Activated T-cell treated with anti-CD3 and anti-CD28 coated beads, Interleukin-2, amount 50 U/mL, for 72 hours (primary cell): Measurements from ENCODE around the gene S1PR1. TPM values are rescaled to one million over a fixed set of nuclear protein-coding genes. Genes with fewer than 3 reads are reported as not detected.
"Not testable (repeated sequence)": the region's sequence is repeated elsewhere in the genome, so short reads cannot be mapped to it uniquely, and the experiment has no call there.

Source experiments
- ATAC-seq, 2 donors: fragments of 150-1000 bp; cut with Tn5 transposase; replicated peaks in 1 of 2; 2 replicates each; pipeline ENCODE4 v1.10.0; 2021; ENCODE audit warnings: moderate library complexity in 2 of 2, mild to moderate bottlenecking in 1 of 2
- DNase-seq, 2 donors: peaks; one replicate each; pipeline ENCODE4 v3.0.0; 2021 to 2022; ENCODE audit warnings: mixed read lengths in 1 of 2
- H3K27ac Mint-ChIP-seq: one replicate; pipeline ENCODE4 v1.8.0; 2022; ENCODE audit warnings: mild to moderate bottlenecking, moderate library complexity, mixed read lengths
- H3K27me3 Mint-ChIP-seq: one replicate; pipeline ENCODE4 v1.8.0; 2022; ENCODE audit warnings: low read depth, mixed read lengths
- H3K36me3 Mint-ChIP-seq, 2 donors: one replicate each; pipeline ENCODE4 v1.8.0; 2022; ENCODE audit warnings: mixed read lengths in 2 of 2, mild to moderate bottlenecking in 1 of 2; ENCODE audit not compliant: insufficient read depth in 2 of 2
- H3K4me1 Mint-ChIP-seq: one replicate; pipeline ENCODE4 v1.8.0; 2022; ENCODE audit warnings: low read depth, mixed read lengths
- H3K4me3 Mint-ChIP-seq, 2 donors: one replicate each; pipeline ENCODE4 v1.8.0; 2022; ENCODE audit warnings: mild to moderate bottlenecking in 2 of 2, mixed read lengths in 2 of 2, moderate library complexity in 2 of 2
- H3K9me3 Mint-ChIP-seq, 2 donors: one replicate each; pipeline ENCODE4 v1.8.0; 2022; ENCODE audit warnings: mixed read lengths in 2 of 2
- total RNA-seq, 2 donors: library from RNA; stranded (reverse); gene quantifications; one replicate each; pipeline ENCODE4 v1.2.3, GENCODE V29; 2022

S1PR1 gene
- 100 to 1,000 TPM; 135 to 157 TPM for total RNA-seq

DNA sequence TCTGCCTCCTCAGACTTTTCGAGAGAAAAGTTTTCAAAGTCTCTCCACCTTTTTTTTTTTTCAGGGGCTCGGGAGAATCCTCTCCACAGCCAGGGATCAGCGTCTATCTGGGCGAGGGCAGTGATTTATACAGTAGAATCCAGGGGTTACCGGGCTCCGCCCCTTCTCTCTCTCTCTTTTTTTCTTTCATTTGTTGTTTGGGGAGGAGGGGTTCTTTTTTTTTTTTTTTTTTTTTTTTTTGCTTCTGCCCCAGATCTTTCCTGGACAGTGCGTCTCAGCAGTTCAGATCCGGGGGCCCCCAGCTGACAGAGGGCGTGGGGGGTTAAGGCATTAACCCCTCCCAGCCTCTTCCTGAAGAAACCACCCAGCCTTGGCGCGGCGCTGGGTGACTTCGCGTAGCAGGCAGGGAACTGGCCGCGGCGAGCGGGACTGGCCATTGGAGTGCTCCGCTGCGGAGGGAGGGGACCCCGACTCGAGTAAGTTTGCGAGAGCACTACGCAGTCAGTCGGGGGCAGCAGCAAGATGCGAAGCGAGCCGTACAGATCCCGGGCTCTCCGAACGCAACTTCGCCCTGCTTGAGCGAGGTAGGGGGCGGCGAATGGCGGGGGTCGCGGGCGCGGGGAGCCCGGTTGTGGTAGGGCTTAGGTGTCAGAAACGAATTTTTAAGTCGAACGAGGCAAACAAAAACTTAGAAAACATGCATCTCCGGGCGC is at the start of gene S1PR1:
Gene S1PR1, plus strand, starts transcription at position 504 of the 713 bp plus-strand sequence. CDS start 1,966 bp downstream, outside the sequence.
- ATAC-seq, result peak; percentile 24 to 38
- Mint-ChIP-seq H3K27me3 (no peaks in the 10 kb centered on the region), H3K4me3 (peak within 1 kb of the TSS; percentile 97), H3K9me3 (peaks cover 4% of the 10 kb centered on the region in 2 donors), H3K27ac (peak within 1 kb of the TSS; percentile 98), H3K4me1 (peaks cover 53% of the 10 kb centered on the region), H3K36me3 (peaks cover 45 to 48% of the 10 kb centered on the region in 2 donors)
- peak; percentile 73 to 79 for DNase-seq

DNA sequence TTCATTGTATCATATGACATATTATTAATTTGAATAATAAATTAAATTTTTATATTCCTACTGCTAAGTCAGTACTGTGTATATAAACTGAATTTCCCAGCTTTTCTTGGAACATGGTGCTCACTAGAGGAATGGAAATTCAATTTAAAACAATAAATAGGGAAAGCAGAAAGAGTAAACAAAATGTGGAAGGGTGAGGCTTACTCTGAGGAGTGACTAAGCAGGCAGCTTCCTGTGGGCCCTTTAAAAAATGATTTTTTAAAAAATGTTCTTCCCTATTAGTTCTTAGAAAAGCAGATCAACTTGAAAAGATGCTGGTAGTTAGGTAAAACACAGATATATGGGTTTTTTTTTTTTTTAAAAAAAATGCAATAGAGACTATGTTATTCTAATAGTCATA is 49.5 kb upstream of the S1PR1 start:
- no peaks in the 10 kb centered on the region for H3K27me3 Mint-ChIP-seq
- H3K9me3 Mint-ChIP-seq, result peaks cover 4 to 8% of the 10 kb centered on the region in 2 donors
- no peak for ATAC-seq
- peaks cover 7 to 12% of the 10 kb centered on the region in 2 donors for H3K36me3 Mint-ChIP-seq
- no peak for DNase-seq
- H3K4me3 Mint-ChIP-seq, result no peak overlapping the region
- peaks cover 64% of the 10 kb centered on the region for H3K4me1 Mint-ChIP-seq
- H3K27ac Mint-ChIP-seq, result no peak overlapping the region

DNA sequence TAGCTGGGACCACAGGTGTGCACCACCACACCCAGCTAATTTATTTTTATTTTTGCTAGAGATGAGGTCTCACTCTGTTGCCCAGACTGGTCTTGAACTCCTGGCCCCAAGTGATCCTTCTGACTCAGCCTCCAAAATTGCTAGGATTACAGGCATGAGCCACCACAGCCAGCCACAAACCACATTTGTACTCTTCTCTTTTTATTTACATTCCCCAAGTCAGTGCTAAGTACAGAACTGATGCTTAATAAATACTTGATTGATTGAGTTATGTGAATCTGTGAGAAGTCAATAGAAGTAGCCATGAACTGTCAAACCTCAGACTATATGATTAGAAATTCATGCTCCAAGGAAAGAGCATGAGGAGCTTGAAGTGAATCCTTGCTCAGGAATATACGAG is 48.5 kb upstream of the S1PR1 start:
- H3K36me3 Mint-ChIP-seq, result peaks cover 7 to 12% of the 10 kb centered on the region in 2 donors
- H3K9me3 Mint-ChIP-seq, result peaks cover 4 to 8% of the 10 kb centered on the region in 2 donors
- ATAC-seq (peak in 1 of 2 donors; percentile 39), DNase-seq (no peak)
- no peak overlapping the region for H3K4me3 Mint-ChIP-seq
- no peak overlapping the region for H3K27ac Mint-ChIP-seq
- no peaks in the 10 kb centered on the region for H3K27me3 Mint-ChIP-seq
- H3K4me1 Mint-ChIP-seq, result peaks cover 62% of the 10 kb centered on the region

- Mint-ChIP-seq H3K36me3 (peaks cover 7 to 12% of the 10 kb centered on the region in 2 donors), H3K4me1 (peaks cover 62% of the 10 kb centered on the region)
- not testable (repeated sequence) for DNase-seq, H3K27ac Mint-ChIP-seq, H3K27me3 Mint-ChIP-seq, ATAC-seq, H3K9me3 Mint-ChIP-seq, H3K4me3 Mint-ChIP-seq
These were observed 47.9 kb upstream of the S1PR1 start for GRCh38 chr1:101188968-101189367.

DNA sequence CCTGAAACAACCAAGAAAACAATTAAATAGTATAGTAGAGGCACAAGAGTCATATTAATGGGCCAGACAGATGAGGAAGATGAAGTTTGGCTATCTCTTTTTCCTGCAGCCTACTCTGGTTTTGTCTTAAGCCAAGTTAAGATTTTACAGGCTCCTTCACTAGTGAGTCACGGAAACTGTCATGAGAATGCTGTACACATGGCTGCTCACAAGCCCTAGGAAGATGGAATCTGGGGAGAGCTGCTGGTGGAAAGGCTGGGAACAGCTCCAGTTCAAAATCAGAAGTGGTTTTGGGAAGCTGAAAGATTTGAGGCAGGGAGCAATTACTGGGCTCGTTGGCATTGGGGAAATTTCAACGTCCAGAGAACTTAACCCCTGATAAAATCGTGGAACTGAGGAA is 46.4 kb upstream of the S1PR1 start:
- DNase-seq, result no peak
- Mint-ChIP-seq H3K36me3 (peaks cover 7 to 12% of the 10 kb centered on the region in 2 donors), H3K4me3 (no peak overlapping the region), H3K27me3 (no peaks in the 10 kb centered on the region), H3K27ac (peak overlapping the region; percentile 39), H3K9me3 (peaks cover 4 to 8% of the 10 kb centered on the region in 2 donors), H3K4me1 (peaks cover 53% of the 10 kb centered on the region)
- peak in 1 of 2 donors; percentile 35 for ATAC-seq

DNA sequence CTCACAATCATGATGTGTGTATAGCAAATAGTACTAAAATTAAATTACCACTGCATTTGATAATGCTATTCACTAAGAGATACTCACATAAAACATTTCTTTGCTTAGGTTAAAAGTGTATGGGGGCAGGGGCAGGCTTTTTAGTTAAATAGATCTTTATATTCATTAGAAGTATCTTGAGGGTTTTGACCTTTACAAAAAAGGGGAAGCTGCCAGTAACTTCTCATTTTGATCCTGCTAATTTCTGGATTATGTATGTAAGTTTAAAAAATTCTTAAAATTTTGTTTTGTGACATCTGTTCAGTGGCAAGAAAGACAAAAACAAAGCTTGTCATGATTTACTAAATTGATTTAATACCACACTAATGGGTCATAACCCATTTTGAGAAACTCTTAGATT is 45.8 kb upstream of the S1PR1 start:
- no peak overlapping the region for H3K27ac Mint-ChIP-seq
- H3K27me3 Mint-ChIP-seq, result no peaks in the 10 kb centered on the region
- peaks cover 49% of the 10 kb centered on the region for H3K4me1 Mint-ChIP-seq
- DNase-seq, result no peak
- H3K4me3 Mint-ChIP-seq, result no peak overlapping the region
- ATAC-seq, result no peak
- H3K36me3 Mint-ChIP-seq, result peaks cover 7 to 15% of the 10 kb centered on the region in 2 donors
- H3K9me3 Mint-ChIP-seq, result peaks cover 7 to 10% of the 10 kb centered on the region in 2 donors

GRCh38 chr1:101193733-101194169 is 43.1 kb upstream of the S1PR1 start:
- H3K27ac Mint-ChIP-seq, result peak overlapping the region; percentile 32
- H3K9me3 Mint-ChIP-seq, result peaks cover 6 to 9% of the 10 kb centered on the region in 2 donors
- peaks cover 2 to 9% of the 10 kb centered on the region in 2 donors for H3K36me3 Mint-ChIP-seq
- H3K27me3 Mint-ChIP-seq, result no peaks in the 10 kb centered on the region
- no peak for DNase-seq
- peak; percentile 33 to 74 for ATAC-seq
- no peak overlapping the region for H3K4me3 Mint-ChIP-seq
- peaks cover 56% of the 10 kb centered on the region for H3K4me1 Mint-ChIP-seq

DNA sequence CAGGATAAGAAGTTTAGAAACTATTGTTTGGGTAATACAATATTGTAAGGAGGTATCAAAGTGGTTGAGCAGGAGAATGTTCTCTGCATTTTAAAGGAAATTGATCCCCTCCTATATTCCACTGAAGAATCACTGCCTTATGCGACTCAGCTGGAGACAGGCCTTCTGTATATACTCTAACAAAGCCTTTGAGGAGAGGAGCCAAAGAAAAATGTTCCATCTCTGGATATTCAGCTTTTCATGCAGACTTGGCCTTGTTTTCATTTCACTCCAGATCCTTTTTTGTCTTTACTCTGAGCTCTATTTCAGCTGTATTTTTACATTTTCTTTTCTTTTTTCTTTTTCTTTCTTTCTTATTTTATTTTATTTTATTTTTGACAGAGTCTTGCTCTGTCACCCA is 42.1 kb upstream of the S1PR1 start:
- DNase-seq (no peak), ATAC-seq (no peak)
- Mint-ChIP-seq H3K4me1 (peaks cover 64% of the 10 kb centered on the region), H3K27ac (no peak overlapping the region), H3K36me3 (peaks cover 2 to 9% of the 10 kb centered on the region in 2 donors), H3K27me3 (no peaks in the 10 kb centered on the region), H3K9me3 (peaks cover 6 to 9% of the 10 kb centered on the region in 2 donors), H3K4me3 (no peak overlapping the region)

GRCh38 chr1:101196668-101197067 is 40.2 kb upstream of the S1PR1 start:
- ATAC-seq, result no peak
- H3K27me3 Mint-ChIP-seq, result no peaks in the 10 kb centered on the region
- H3K36me3 Mint-ChIP-seq, result peaks cover 2 to 14% of the 10 kb centered on the region in 2 donors
- no peak for DNase-seq
- no peak overlapping the region for H3K27ac Mint-ChIP-seq
- H3K4me1 Mint-ChIP-seq, result peaks cover 70% of the 10 kb centered on the region
- H3K4me3 Mint-ChIP-seq, result no peak overlapping the region
- H3K9me3 Mint-ChIP-seq, result peaks cover 6 to 9% of the 10 kb centered on the region in 2 donors

- H3K27ac Mint-ChIP-seq, result peak overlapping the region; percentile 85
- peak; percentile 90 to 91 for ATAC-seq
These were observed 37.8 kb upstream of the S1PR1 start for GRCh38 chr1:101198842-101199636.

DNA sequence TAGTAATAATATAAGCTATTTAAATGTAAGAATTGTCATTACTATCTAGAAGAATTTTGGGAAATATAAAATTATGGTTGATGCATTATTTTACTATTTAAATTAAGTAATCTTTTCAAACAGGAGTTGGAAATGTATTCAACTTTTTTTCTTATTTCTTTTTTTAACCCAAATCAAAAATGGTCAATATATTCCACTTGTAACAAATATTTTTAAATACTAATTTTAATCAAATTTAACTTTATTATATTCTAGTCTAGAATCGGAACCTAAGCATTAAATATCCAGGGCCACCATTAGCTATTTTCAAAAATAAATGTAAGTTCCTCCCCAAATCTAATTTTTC is 37.2 kb upstream of the S1PR1 start:
- peak overlapping the region; percentile 63 to 75 for H3K4me3 Mint-ChIP-seq
- DNase-seq (no peak), ATAC-seq (no peak)
- peaks cover 2 to 14% of the 10 kb centered on the region in 2 donors for H3K36me3 Mint-ChIP-seq
- H3K4me1 Mint-ChIP-seq, result peaks cover 68% of the 10 kb centered on the region
- peak overlapping the region; percentile 91 for H3K27ac Mint-ChIP-seq
- H3K9me3 Mint-ChIP-seq, result peaks cover 6 to 9% of the 10 kb centered on the region in 2 donors
- H3K27me3 Mint-ChIP-seq, result no peaks in the 10 kb centered on the region

More at GRCh38 chr1:101198842-101199636, 37.8 kb upstream of the S1PR1 start:
- H3K4me3 Mint-ChIP-seq, result peak overlapping the region; percentile 31 to 61
- peak; percentile 72 to 80 for DNase-seq
- H3K36me3 Mint-ChIP-seq, result peaks cover 2 to 14% of the 10 kb centered on the region in 2 donors
- H3K4me1 Mint-ChIP-seq, result peaks cover 65% of the 10 kb centered on the region
- no peaks in the 10 kb centered on the region for H3K27me3 Mint-ChIP-seq
- peaks cover 6 to 9% of the 10 kb centered on the region in 2 donors for H3K9me3 Mint-ChIP-seq

DNA sequence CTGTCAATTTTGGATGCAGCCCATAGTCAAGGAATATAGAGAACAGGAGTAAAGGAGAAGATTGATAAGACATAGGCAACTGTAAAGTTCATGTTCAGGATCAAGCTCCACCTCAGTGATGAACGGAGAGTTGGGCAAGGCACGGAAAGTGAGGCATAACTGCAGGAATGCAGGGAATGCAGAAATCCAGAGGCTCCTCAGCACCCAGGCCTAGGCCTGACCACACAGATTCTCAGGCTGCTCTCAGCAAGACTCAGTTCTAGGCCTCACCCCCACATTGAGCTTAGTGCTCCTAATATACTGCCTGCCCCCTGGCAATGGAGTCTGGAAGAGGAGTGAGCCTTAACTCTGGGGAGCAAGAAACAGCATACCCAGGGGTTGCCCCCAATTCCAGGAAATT is 36.3 kb upstream of the S1PR1 start:
- H3K27me3 Mint-ChIP-seq, result no peaks in the 10 kb centered on the region
- H3K9me3 Mint-ChIP-seq, result peaks cover 6 to 9% of the 10 kb centered on the region in 2 donors
- peak overlapping the region; percentile 63 to 75 for H3K4me3 Mint-ChIP-seq
- H3K27ac Mint-ChIP-seq, result peak overlapping the region; percentile 91
- ATAC-seq, result no peak
- peaks cover 77% of the 10 kb centered on the region for H3K4me1 Mint-ChIP-seq
- H3K36me3 Mint-ChIP-seq, result peaks cover 2 to 14% of the 10 kb centered on the region in 2 donors
- no peak for DNase-seq
